ENCODE data around the gene SEMA3F.
"Not testable (repeated sequence)": the region's sequence is repeated elsewhere in the genome, so short reads cannot be mapped to it uniquely, and the experiment has no call there.

SEMA3F gene

DNA sequence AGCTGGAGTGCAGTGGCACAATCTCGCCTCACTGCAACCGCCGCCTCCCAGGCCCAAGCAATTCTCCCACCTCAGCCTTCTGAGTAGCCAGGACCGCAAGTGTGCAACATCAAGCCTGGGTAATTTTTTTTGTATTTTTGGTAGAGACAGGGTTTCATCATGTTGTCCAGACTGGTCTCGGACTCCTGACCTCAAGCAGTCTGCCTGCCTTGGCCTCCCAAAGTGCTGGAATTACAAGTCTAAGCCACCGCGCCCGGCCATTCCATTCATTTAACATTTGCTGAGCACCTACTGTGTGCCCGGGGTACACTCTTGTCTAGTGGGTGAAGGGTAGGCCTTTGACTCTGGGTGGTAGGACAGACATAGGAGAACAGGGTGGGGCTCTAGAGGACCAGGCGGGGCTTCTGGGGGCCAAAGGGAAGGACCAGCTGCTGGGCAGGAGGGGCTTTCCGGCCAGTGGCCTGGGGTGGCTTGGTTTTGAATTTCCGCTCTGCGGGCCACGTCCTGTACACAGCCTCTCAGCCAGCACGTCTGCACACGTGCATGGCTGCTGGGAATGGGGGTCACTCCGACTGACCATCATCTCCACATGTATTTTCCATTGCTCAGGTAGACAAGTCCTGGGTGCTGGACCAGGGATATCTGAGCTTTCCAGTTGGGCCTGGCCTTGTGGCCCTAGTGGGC, 52.4 kb downstream of the SEMA3F start:
- 95% methylated on average over 17 of the region's 17 CpGs for WGBS
- Histone ChIP-seq H3K9ac (ENCODE audit: low read depth, low read length) (no peak overlapping the region), H3K36me3 (ENCODE audit: insufficient read depth, low read length) (no peaks in the 10 kb centered on the region), H3K27ac (ENCODE audit: low read depth, low read length) (no peak overlapping the region), H3K4me3 (ENCODE audit: low read length) (no peak overlapping the region), H3K9me3 (ENCODE audit: insufficient read depth, low read depth, low read length) (no peaks in the 10 kb centered on the region), H3K27me3 (ENCODE audit: insufficient read depth, low read length) (peaks cover 37% of the 10 kb centered on the region), H3K4me1 (ENCODE audit: insufficient read depth, low read length) (peaks cover 5% of the 10 kb centered on the region)

DNA sequence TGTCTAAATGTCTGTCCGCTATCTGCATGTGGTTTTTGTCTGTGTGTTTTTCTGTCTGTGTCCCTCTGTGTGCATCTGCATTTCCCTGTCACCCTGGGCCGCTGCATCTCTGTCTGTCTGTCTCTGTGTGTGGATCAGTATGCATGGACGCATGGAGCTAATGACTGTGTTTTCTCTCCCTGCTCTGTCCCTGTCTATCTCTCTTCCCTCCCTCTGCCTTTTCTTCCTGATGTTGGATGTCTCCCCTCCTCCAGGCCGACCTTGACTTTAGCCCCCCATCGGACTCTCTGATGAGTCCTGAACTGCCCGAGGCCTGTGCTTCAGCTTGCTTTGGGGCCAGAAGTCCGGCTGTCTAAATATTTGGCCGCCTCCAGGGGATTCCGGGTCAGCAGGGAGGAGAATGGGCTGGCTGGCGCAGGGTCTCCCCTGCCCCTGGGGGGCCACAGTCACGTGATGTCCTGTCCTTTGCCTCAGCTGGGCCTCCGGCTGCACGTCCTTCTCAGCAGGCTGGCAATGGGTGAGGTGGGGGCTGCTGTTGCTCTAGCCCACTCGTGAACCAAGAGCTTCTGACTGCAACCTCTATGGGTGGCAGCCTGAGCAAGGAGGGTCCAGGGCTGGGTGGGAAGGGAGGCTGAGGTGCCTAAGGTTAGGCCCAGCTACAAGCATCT, 53.7 kb downstream of the SEMA3F start:
- H3K9me3 ChIP-seq (ENCODE audit: insufficient read depth, low read depth, low read length): no peaks in the 10 kb centered on the region
- H3K27me3 ChIP-seq (ENCODE audit: insufficient read depth, low read length): peaks cover 31% of the 10 kb centered on the region
- no peak overlapping the region for H3K4me3 ChIP-seq (ENCODE audit: low read length)
- WGBS: 80% methylated on average over 14 of the region's 14 CpGs
- no peak overlapping the region for H3K27ac ChIP-seq (ENCODE audit: low read depth, low read length)
- H3K9ac ChIP-seq (ENCODE audit: low read depth, low read length): no peak overlapping the region
- H3K36me3 ChIP-seq (ENCODE audit: insufficient read depth, low read length): no peaks in the 10 kb centered on the region
- H3K4me1 ChIP-seq (ENCODE audit: insufficient read depth, low read length): no peaks in the 10 kb centered on the region; the same call in none of the 2 replicates

DNA sequence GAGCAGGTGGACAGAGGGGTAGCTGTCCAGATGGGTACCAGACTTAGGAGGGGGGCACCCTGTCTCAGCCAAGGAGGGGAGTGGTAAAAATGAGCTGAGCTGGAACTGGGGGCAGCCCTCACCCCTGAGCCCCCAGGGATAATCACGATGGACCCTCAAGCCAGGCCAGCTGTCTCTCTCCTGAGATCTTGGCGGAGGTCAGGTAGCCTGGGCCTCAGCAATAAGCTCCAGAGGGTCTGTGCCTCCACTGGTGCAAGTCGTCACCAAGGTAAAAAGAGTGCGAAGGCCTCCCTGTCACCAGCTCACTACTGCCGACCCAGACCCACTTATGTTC, 55.0 kb downstream of the SEMA3F start:
- H3K9ac ChIP-seq (ENCODE audit: low read depth, low read length): no peak overlapping the region
- H3K27me3 ChIP-seq (ENCODE audit: insufficient read depth, low read length): peaks cover 21% of the 10 kb centered on the region
- H3K4me3 ChIP-seq (ENCODE audit: low read length): no peak overlapping the region
- H3K36me3 ChIP-seq (ENCODE audit: insufficient read depth, low read length): no peaks in the 10 kb centered on the region
- WGBS: 93% methylated on average over 5 of the region's 5 CpGs
- H3K9me3 ChIP-seq (ENCODE audit: insufficient read depth, low read depth, low read length): no peaks in the 10 kb centered on the region
- no peak overlapping the region for H3K27ac ChIP-seq (ENCODE audit: low read depth, low read length)
- H3K4me1 ChIP-seq (ENCODE audit: insufficient read depth, low read length): no peaks in the 10 kb centered on the region; the same call in none of the 2 replicates

DNA sequence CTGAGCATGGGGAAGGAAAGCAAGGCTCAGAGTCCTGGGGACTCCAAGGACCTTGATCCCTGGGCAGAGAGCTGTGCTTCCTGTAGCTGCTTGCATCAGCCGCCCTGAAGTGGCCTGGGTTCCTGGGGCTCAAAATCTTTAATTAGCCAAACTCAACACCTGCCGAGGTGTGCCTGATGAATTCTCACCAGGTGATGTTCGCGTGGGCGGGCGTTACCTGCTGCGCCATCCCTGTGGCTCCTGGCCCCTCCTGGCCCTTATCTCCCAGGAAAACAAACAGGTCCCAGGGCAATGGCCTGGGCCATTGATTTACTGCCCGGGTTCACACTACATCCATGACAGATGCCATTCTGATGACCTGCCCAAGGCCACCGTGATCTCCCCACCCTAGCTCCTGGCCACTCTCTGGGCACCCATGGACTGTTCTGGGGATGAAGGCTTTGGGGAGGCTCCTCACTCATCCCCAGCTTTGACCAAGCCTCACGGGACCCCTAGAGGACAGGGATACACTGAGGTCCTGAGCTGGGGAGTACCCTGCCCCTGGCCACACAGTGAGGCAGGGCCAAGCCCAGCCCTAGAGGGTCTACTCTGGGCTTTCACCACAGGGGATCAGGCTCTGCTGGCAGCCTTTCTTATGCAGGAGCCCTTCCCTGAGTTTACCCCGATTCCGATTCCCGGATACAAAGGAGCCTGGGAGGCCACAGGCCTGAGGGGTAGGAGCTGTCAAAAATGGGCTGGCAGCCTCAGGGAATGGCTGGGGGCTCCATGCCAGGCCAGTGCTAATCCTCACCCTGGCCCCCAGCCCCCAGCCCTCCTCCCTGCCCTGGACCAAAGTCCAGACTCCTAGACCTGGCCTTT, 55.6 kb downstream of the SEMA3F start:
- H3K36me3 ChIP-seq (ENCODE audit: insufficient read depth, low read length): no peaks in the 10 kb centered on the region
- no peaks in the 10 kb centered on the region; the same call in none of the 2 replicates for H3K4me1 ChIP-seq (ENCODE audit: insufficient read depth, low read length)
- H3K4me3 ChIP-seq (ENCODE audit: low read length): no peak overlapping the region
- no peak overlapping the region for H3K9ac ChIP-seq (ENCODE audit: low read depth, low read length)
- no peak overlapping the region; the same call in 1 of the 2 replicates for H3K27ac ChIP-seq (ENCODE audit: low read depth, low read length)
- no peaks in the 10 kb centered on the region for H3K9me3 ChIP-seq (ENCODE audit: insufficient read depth, low read depth, low read length)
- peaks cover 15% of the 10 kb centered on the region for H3K27me3 ChIP-seq (ENCODE audit: insufficient read depth, low read length)
- 72% methylated on average over 13 of the region's 13 CpGs for WGBS

DNA sequence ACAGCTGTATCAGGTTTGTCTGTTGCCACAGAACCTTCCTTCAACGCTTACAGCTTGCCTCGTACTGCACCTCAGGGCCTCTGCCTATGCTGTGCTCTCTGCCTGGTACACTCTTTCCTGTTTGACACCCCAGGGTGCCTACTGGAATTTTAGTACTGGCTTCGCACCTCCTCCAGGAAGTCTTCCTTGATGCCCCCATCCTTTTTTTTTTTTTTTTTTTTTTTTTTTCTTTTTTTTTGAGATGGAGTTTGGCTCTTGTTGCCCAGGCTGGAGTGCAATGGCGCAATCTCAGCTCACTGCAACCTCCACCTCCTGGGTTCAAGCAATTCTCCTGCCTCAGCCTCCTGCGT, 56.2 kb downstream of the SEMA3F start:
- not testable (repeated sequence) for H3K36me3 ChIP-seq (ENCODE audit: insufficient read depth, low read length); H3K9ac ChIP-seq (ENCODE audit: low read depth, low read length); H3K4me3 ChIP-seq (ENCODE audit: low read length); H3K27me3 ChIP-seq (ENCODE audit: insufficient read depth, low read length); H3K4me1 ChIP-seq (ENCODE audit: insufficient read depth, low read length); H3K9me3 ChIP-seq (ENCODE audit: insufficient read depth, low read depth, low read length); H3K27ac ChIP-seq (ENCODE audit: low read depth, low read length)
- WGBS: 84% methylated on average over 4 of the region's 5 CpGs

DNA sequence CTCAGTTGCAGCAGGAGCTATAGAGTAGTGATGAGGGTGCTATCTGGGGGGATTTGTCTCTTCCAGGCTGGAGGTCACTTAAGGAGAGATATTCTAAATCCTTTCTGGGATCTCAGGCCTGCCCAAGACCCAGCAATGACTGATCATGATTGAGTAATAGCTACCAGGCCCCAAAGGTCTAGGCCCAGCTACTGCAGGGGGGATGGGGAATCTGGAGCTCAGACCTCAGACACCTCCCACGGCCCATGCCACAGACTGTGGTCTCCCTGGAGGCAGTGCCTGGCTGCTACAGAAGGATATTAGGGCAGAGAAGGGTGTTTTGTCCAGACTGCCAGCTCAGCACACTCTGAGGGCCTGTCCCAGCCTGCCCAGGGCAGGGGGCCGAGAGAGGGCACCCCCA, 56.8 kb downstream of the SEMA3F start:
- Histone ChIP-seq H3K4me1 (ENCODE audit: insufficient read depth, low read length) (no peaks in the 10 kb centered on the region; the same call in 1 of the 2 replicates), H3K27me3 (ENCODE audit: insufficient read depth, low read length) (peaks cover 3% of the 10 kb centered on the region), H3K27ac (ENCODE audit: low read depth, low read length) (no peak overlapping the region), H3K9me3 (ENCODE audit: insufficient read depth, low read depth, low read length) (no peaks in the 10 kb centered on the region), H3K36me3 (ENCODE audit: insufficient read depth, low read length) (no peaks in the 10 kb centered on the region), H3K4me3 (ENCODE audit: low read length) (no peak overlapping the region), H3K9ac (ENCODE audit: low read depth, low read length) (no peak overlapping the region)
- 91% methylated on average over 2 of the region's 2 CpGs for WGBS

DNA sequence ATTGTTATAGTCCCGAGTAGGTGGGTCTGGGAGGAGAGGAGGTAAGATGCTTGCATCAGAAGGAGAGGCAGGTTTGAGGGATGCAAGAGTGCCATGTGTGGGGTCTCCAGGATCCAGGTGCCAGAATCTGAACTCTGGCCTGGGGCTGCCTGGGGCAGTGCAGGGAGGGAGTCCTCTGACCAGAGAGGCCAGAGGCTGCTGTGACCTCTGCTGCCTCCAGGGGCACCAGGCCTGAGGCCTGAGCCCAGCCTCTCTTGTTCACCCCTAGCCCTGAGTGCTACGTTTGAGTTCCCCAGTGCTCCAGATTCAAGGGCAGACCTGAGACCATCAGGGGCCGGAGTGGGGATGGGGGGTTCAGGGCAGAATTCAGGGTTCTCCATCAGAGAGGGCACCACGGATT, 57.4 kb downstream of the SEMA3F start:
- Histone ChIP-seq H3K9ac (ENCODE audit: low read depth, low read length) (no peak overlapping the region), H3K4me1 (ENCODE audit: insufficient read depth, low read length) (no peaks in the 10 kb centered on the region; the same call in 1 of the 2 replicates), H3K27ac (ENCODE audit: low read depth, low read length) (no peak overlapping the region), H3K4me3 (ENCODE audit: low read length) (no peak overlapping the region), H3K36me3 (ENCODE audit: insufficient read depth, low read length) (no peaks in the 10 kb centered on the region), H3K27me3 (ENCODE audit: insufficient read depth, low read length) (no peaks in the 10 kb centered on the region), H3K9me3 (ENCODE audit: insufficient read depth, low read depth, low read length) (no peaks in the 10 kb centered on the region)
- 80% methylated on average over 4 of the region's 4 CpGs for WGBS

DNA sequence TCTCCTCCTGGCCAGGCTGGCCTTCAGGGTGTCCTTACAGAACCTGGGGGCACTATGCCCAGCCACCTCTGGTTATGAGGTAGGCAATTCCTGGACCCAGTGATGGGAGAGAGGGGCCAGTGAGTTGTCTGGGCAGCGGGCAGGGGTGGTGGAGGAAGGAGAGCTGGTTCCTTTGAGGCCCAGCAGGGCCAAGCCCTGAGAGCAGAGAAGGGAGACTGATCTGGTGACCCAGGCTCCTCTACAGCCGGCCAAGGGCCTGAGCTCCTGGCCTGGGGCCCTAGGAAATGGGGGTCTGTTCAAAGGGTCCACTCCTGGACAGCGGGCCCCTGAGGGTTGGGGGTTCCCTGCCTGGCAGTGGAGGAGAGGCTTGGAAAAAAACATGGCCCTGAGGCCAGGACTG, 57.8 kb downstream of the SEMA3F start:
- H3K9me3 ChIP-seq (ENCODE audit: insufficient read depth, low read depth, low read length): no peaks in the 10 kb centered on the region
- H3K9ac ChIP-seq (ENCODE audit: low read depth, low read length): no peak overlapping the region
- H3K27me3 ChIP-seq (ENCODE audit: insufficient read depth, low read length): no peaks in the 10 kb centered on the region
- WGBS: 95% methylated on average over 3 of the region's 3 CpGs
- H3K36me3 ChIP-seq (ENCODE audit: insufficient read depth, low read length): no peaks in the 10 kb centered on the region
- H3K4me3 ChIP-seq (ENCODE audit: low read length): no peak overlapping the region
- H3K4me1 ChIP-seq (ENCODE audit: insufficient read depth, low read length): no peaks in the 10 kb centered on the region; the same call in 1 of the 2 replicates
- H3K27ac ChIP-seq (ENCODE audit: low read depth, low read length): no peak overlapping the region

DNA sequence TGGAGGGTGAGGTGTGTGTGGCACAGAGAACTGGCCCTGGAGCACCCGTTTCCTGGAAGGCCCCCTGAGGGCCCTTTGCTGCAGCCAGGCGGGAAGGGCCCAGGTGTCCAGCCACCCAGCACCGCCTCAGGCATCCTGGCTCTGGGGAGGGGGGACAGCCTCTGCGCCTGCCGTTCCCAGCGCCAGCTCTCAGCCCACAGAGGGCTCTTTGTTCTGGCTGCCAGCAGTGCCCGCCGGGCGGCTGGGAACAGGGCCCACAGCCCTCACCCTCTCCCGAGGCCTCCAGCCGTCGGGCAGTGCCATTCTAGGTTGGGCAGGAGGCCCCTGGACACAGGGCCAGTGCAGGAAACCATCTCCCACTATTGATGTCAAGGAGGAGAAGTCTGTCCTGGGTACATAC, 58.2 kb downstream of the SEMA3F start:
- Histone ChIP-seq H3K27me3 (ENCODE audit: insufficient read depth, low read length) (no peaks in the 10 kb centered on the region), H3K9ac (ENCODE audit: low read depth, low read length) (no peak overlapping the region), H3K36me3 (ENCODE audit: insufficient read depth, low read length) (no peaks in the 10 kb centered on the region), H3K4me3 (ENCODE audit: low read length) (no peak overlapping the region), H3K27ac (ENCODE audit: low read depth, low read length) (no peak overlapping the region), H3K4me1 (ENCODE audit: insufficient read depth, low read length) (no peaks in the 10 kb centered on the region; the same call in 1 of the 2 replicates), H3K9me3 (ENCODE audit: insufficient read depth, low read depth, low read length) (no peaks in the 10 kb centered on the region)
- 96% methylated on average over 12 of the region's 12 CpGs for WGBS

DNA sequence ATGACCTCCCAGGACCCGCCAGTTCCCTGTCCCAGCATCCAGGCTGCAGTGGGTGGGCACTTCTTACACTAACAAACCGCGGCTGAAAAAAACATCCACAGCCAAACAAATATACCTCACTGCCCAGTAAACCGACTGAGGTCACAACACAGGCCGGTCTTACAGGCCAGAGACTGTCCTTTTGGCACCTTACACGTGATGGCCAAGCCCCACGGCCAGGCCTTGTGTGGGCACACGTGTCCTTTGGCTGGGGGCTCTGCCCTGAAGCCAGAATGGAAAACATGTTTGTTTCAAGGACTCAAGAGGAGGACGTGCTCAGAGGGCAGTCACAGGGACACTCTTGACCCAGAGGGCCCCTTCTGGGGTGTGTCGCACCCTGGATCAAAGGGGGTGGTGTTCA, 59.7 kb downstream of the SEMA3F start:
- Histone ChIP-seq H3K9ac (ENCODE audit: low read depth, low read length) (no peak overlapping the region), H3K27ac (ENCODE audit: low read depth, low read length) (no peak overlapping the region), H3K4me1 (ENCODE audit: insufficient read depth, low read length) (no peaks in the 10 kb centered on the region; the same call in 1 of the 2 replicates), H3K36me3 (ENCODE audit: insufficient read depth, low read length) (no peaks in the 10 kb centered on the region), H3K4me3 (ENCODE audit: low read length) (no peak overlapping the region), H3K9me3 (ENCODE audit: insufficient read depth, low read depth, low read length) (no peaks in the 10 kb centered on the region), H3K27me3 (ENCODE audit: insufficient read depth, low read length) (no peaks in the 10 kb centered on the region)
- 89% methylated on average over 10 of the region's 10 CpGs for WGBS

DNA sequence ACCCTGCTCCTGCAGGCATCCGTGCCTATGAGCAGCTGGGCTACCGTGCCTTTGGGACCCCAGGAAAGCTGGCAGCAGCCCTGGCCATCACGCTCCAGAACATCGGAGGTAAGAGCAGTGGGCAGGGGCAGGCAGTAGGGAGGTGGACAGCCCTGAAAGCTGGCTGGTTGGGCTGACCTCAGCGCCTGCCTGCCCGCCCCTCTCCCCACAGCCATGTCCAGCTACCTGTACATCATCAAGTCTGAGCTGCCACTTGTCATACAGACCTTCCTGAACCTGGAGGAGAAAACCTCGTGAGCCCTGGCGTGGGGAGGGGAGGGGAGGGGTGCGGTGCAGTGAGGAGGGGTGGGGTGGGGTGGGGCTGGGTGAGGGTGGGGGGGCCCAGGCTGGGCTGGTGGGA, 60.4 kb downstream of the SEMA3F start:
- Histone ChIP-seq H3K27me3 (ENCODE audit: insufficient read depth, low read length) (no peaks in the 10 kb centered on the region), H3K9ac (ENCODE audit: low read depth, low read length) (no peak overlapping the region), H3K36me3 (ENCODE audit: insufficient read depth, low read length) (no peaks in the 10 kb centered on the region), H3K9me3 (ENCODE audit: insufficient read depth, low read depth, low read length) (no peaks in the 10 kb centered on the region), H3K27ac (ENCODE audit: low read depth, low read length) (no peak overlapping the region), H3K4me1 (ENCODE audit: insufficient read depth, low read length) (no peaks in the 10 kb centered on the region; the same call in 1 of the 2 replicates), H3K4me3 (ENCODE audit: low read length) (no peak overlapping the region)
- WGBS: 90% methylated on average over 6 of the region's 9 CpGs
